BJ (cell line): ENCODE results near the gene SMC1B. TPM values are rescaled to one million over a fixed set of nuclear protein-coding genes. Genes with fewer than 3 reads are reported as not detected.
"Not testable (repeated sequence)": the region's sequence is repeated elsewhere in the genome, so short reads cannot be mapped to it uniquely, and the experiment has no call there.

Experiments used
- CTCF ChIA-PET: fragments of 350-600 bp; formaldehyde crosslinking; extraction: SDS; loops from one replicate; lab custom pipeline; 2021; ENCODE audit warnings: antibody characterized with exemption, inconsistent platforms; lab: Yijun Ruan, JAX
- POLR2A ChIA-PET: fragments of 300-600 bp; sonication (Branson Sonifier 250); formaldehyde crosslinking; extraction: SDS; loops from one replicate; lab custom pipeline; 2021; ENCODE audit warnings: antibody characterized with exemption; lab: Charles Lee
- DNase-seq: peaks from one replicate; pipeline ENCODE4 v3.0.0-alpha.2; 2011; ENCODE audit warnings: low read depth
- H3K27me3 ChIP-seq: 2 replicates; pipeline ENCODE4 v1.6.0; 2011; ENCODE audit warnings: low read length; ENCODE audit not compliant: control insufficient read depth, insufficient read depth
- H3K36me3 ChIP-seq: 2 replicates; pipeline ENCODE4 v1.5.1; 2011; ENCODE audit warnings: low read length; ENCODE audit not compliant: control insufficient read depth, insufficient read depth
- H3K4me3 ChIP-seq: 2 replicates; pipeline ENCODE4 v1.5.1; 2011; ENCODE audit warnings: low read depth, mild to moderate bottlenecking, control low read depth, low read length
- CTCF ChIP-seq: IDR thresholded peaks from 2 replicates; pipeline ENCODE4 v1.5.1; 2011; ENCODE audit warnings: low read depth, mild to moderate bottlenecking, control low read depth, inconsistent platforms, low read length, moderate library complexity; ENCODE audit not compliant: insufficient read depth
- polyA plus RNA-seq: library from polyadenylated mRNA; depleted of rRNA; stranded (reverse); fragments of >200 nt; gene quantifications from 2 replicates; pipeline ENCODE4 v1.2.3, GENCODE V29; 2011; rRNA removed

Gene SMC1B
- polyA plus RNA-seq, 1 experiment, result not detected

GRCh38 chr22:45302751-45303150 lies 110.6 kb downstream of the SMC1B start:
- CTCF ChIA-PET, result interaction anchor here (0.6 kb wide), 1 partner anchor 13 kb away, joined by 4 read pairs; no protein-coding TSS in a partner anchor

GRCh38 chr22:45298934-45299505 lies 114.4 kb downstream of the SMC1B start:
- POLR2A ChIA-PET, result no interaction called here
- Histone ChIP-seq H3K36me3 (no peaks in the 10 kb centered on the region), H3K4me3 (no peak overlapping the region), H3K27me3 (no peaks in the 10 kb centered on the region)
- no peak for DNase-seq
- CTCF ChIA-PET, result interaction anchor here (1.2 to 1.4 kb wide), 2 partner anchors 31 to 254 kb away, joined by 3 read pairs; no protein-coding TSS in a partner anchor
- no peak for TF ChIP-seq CTCF

More at GRCh38 chr22:45302751-45303150, 110.6 kb downstream of the SMC1B start:
- POLR2A ChIA-PET, result no interaction called here
- Histone ChIP-seq H3K27me3 (no peaks in the 10 kb centered on the region), H3K4me3 (no peak overlapping the region), H3K36me3 (no peaks in the 10 kb centered on the region)
- TF ChIP-seq CTCF, result no peak
- DNase-seq, result no peak

GRCh38 chr22:45296628-45297297 lies 116.6 kb downstream of the SMC1B start:
- H3K36me3 ChIP-seq, result no peaks in the 10 kb centered on the region
- TF ChIP-seq CTCF, result no peak
- no peak overlapping the region for H3K4me3 ChIP-seq
- ChIA-PET CTCF (interaction anchor here (0.9 kb wide), 1 partner anchor 118 kb away, joined by 3 read pairs; no protein-coding TSS in a partner anchor), POLR2A (no interaction called here)
- no peaks in the 10 kb centered on the region for H3K27me3 ChIP-seq
- no peak for DNase-seq

GRCh38 chr22:45295492-45295891 lies 117.9 kb downstream of the SMC1B start:
- no peak for DNase-seq
- Histone ChIP-seq H3K36me3 (no peaks in the 10 kb centered on the region), H3K4me3 (no peak overlapping the region), H3K27me3 (no peaks in the 10 kb centered on the region)
- ChIA-PET POLR2A (no interaction called here), CTCF (interaction anchor here (0.9 kb wide), 1 partner anchor 9 kb away, joined by 6 read pairs; no protein-coding TSS in a partner anchor)
- no peak for TF ChIP-seq CTCF

- DNase-seq, H3K27me3 ChIP-seq, H3K4me3 ChIP-seq, H3K36me3 ChIP-seq: not testable (repeated sequence)
- ChIA-PET CTCF (interaction anchor here (0.9 kb wide), 1 partner anchor 9 kb away, joined by 6 read pairs; no protein-coding TSS in a partner anchor), POLR2A (interaction anchor here (0.5 kb wide), 1 partner anchor 114 kb away, joined by 4 read pairs; no protein-coding TSS in a partner anchor)
These were observed 118.4 kb downstream of the SMC1B start for GRCh38 chr22:45295004-45295403.

Other genes with a start within 250 kb of the SMC1B start
- 11.0 and 12.4 TPM in 2 replicates for gene NUP50, start 249.7 kb downstream of the SMC1B start, polyA plus RNA-seq
- gene KIAA0930, start 172.7 kb downstream of the SMC1B start, polyA plus RNA-seq, result 44.0 and 64.0 TPM in 2 replicates
- not detected in 2 replicates for gene UPK3A, start 128.7 kb downstream of the SMC1B start, polyA plus RNA-seq
- gene FAM118A, start 103.7 kb downstream of the SMC1B start, polyA plus RNA-seq, result 17.6 and 18.8 TPM in 2 replicates
- gene RIBC2, start 94 bp upstream of the SMC1B start, polyA plus RNA-seq, result 0.58 and 1.0 TPM in 2 replicates
- gene FBLN1, start 89.3 kb upstream of the SMC1B start, polyA plus RNA-seq, result 681 and 1,033 TPM in 2 replicates